Ovary (tissue), 3 donors: ENCODE data around the gene ARHGEF26.

Experiments
- EP300 ChIP-seq: sonication (generic); formaldehyde crosslinking; IDR thresholded peaks from one replicate; pipeline ENCODE4 v1.6.1; 2017; ENCODE audit warnings: antibody characterized with exemption
- TF ChIP-seq, protein P1 (sequence below), 3 donors: fragments of 450-650 bp in 2 of 3; fragments of 200-600 bp in 1 of 3; IDR thresholded peaks; one replicate each; pipeline versions ENCODE4 v1.5.1 to v1.8.0; 2016 to 2022; ENCODE audit warnings: antibody characterized with exemption in 3 of 3, mild to moderate bottlenecking in 1 of 3
- donor health status: DM: no; HTN: no; CAD: no.

DNA sequence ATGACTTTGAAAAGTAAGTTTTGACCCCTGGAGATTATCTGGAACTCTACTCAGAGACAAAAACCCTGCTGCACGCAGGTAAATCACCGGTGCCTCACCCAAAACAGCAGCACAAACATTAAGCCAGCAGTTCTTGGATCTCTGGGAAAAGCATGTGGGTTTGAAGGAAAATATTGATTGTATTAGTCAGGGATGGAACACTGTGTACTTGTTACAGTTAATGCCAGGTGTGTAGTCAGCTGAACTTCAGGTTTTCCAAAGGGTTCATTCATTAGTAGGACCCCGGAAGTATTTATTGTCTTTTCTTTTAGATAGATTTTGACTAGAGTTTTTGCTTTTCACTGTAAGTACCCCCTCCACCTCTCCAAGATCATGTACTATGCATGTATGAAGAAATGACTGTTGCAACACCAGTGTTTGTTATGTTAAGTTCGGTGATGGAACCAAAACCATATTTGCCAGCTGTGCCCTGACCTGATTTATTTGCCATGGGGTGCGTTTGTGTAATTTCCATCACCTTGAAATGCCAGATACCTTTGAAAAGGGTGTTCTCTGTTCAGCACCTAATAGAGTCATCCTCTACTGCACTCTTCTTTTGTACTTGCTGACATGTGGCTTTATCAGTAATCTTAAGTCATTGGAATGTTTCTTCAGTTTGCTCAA is 14.5 kb downstream of the ARHGEF26 start:
- TF ChIP-seq, protein P1, sequence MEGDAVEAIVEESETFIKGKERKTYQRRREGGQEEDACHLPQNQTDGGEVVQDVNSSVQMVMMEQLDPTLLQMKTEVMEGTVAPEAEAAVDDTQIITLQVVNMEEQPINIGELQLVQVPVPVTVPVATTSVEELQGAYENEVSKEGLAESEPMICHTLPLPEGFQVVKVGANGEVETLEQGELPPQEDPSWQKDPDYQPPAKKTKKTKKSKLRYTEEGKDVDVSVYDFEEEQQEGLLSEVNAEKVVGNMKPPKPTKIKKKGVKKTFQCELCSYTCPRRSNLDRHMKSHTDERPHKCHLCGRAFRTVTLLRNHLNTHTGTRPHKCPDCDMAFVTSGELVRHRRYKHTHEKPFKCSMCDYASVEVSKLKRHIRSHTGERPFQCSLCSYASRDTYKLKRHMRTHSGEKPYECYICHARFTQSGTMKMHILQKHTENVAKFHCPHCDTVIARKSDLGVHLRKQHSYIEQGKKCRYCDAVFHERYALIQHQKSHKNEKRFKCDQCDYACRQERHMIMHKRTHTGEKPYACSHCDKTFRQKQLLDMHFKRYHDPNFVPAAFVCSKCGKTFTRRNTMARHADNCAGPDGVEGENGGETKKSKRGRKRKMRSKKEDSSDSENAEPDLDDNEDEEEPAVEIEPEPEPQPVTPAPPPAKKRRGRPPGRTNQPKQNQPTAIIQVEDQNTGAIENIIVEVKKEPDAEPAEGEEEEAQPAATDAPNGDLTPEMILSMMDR (IDR thresholded peaks at IDR 0.05): no peak
- no peak for TF ChIP-seq EP300
